Measurements from ENCODE around the gene LRCH1.
A peak's percentile ranks its signal among the peaks of the same experiment; 100 is the strongest.

The LRCH1 gene

DNA sequence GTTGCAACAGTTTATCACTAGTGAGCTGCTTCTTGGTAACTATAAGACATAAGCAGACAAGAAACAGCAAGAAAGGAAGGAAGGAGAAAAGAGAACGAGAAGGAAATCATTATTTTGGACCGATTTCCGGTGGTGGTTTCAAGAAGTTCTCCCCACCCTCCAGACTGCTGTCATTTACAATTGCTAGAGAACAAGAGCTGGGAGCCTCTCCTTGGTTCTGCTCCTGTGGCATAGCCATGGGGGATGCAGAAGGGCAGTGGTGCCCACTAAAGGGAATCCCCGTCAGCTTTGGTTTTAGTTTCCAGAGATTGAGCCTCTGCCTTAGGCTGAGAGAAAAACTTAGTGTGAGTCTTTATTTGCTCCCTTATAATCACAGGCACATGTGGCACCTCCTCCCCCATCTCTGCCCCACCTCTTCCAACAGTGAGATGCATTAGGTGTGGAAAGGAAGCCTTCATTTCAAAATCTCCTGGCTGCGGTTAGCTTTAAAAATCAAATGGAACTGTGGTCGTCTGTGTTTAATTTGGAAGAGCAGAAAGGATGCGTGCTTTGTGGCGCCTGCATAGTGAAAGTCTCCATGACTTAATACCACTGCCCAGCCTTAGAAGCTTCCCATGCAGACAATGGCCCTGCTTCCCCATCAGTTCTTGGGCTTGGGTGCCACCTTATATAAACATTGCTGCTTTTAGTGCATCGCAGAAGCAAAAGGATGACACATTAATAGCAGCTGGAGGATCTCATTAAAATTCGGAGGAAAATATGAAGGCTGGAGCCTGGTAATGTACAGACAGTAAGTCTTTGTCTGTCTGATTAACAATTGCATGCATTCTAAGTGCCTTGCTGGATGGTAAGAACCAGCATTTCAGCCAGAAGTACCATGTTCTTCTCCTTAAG, 25.0 kb downstream of the LRCH1 start:
- intact Hi-C loops (cut with DNase I) = no loop called here
- no peak for DNase-seq

DNA sequence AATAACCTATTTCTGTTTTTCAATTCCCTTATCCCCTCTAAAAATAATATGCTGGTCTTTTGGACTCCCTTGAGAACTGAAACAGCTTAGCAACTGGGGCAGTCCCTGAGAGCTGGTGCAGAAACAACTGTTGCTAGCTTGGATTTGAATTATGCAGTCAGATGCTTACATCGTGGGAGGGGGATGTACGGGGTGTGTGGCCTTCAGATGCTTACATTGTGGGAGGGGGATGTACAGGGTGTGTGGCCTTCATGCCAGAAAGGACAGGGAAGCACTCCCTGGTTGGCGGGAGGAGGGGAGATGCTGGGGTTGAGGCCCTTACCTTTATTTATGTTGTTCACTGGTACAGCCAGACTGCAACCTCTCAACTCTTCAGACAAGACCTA, 25.6 kb downstream of the LRCH1 start:
- intact Hi-C loops (cut with DNase I) = no loop called here
- no peak for DNase-seq

DNA sequence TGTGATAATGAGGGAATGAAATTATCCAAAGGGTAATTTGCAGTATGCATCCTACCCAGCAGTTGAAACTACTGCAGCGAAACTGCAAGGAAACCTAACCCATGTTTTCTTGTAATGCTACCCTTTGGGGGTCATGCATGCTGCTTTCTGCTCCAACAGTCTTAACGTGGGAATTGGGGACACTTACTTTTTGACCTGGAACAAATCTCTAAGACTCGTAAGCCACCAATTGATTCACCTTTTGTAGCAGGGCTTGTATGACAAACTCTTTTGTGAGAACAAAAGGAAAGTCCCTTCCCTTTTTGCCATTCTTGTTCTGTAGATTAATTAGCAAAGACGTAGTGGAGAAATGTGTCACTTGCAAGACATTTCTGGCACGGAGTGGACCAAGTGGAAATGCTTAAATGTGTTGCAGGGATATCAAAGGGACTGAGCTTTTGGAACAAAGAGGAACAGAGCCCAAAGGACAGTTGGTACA, 27.4 kb downstream of the LRCH1 start:
- DNase-seq = no peak
- intact Hi-C loops (cut with DNase I) = no loop called here

DNA sequence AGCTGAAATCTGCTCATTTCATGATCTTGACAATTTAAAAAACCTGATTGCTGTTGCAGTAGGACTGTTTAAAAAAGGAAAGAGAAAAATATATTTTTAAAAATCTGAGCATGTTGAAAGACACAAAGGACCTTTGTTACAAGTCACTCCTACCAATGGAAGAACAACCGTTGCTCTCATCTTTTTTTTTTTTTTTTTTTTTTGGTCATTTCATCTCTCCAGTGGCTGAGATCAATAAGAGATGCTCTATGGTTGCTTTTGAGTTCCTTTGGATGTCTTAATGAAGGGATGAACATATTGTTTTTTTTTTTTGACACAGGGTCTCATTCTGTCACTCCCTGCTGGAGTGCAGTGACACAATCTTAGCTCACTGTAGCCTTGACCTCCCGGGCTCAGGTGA, 29.2 kb downstream of the LRCH1 start:
- intact Hi-C loops (cut with DNase I) = no loop called here
- DNase-seq = no peak

DNA sequence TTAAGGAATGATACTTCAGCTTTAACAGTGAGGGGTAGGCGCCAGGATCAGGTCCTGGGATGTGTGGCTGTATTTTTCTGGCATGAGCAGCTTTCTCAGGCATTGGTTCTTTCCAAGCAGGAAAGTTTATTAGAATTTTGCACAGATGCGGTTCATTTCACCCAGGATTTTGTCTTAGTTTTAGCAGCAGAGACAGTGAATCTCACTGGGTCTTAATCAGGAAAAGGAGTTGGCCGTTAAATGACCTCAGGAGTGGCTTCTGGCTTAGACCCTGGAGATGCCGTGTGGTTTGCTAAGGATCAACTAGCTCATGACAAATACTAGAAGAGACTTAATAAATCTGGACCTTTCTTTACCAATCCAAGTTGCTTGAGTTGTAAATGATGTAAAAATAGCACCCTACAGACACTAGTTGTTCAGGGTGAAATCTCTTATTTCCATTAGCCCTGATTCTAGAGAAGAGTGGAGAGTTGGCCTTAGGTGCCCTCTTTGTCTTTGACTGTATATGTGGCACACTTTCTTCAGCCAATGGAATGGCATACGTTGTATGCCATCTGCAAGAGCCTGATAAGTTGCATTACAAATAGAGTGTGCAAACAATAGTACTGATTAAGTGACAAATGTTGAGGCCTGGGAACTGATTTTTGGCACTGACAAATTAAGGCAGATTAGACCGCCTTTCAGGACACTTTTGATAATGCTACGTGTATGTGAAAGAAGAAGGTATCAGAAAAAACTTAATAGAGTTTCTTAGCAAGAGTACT, 34.0 kb downstream of the LRCH1 start:
- intact Hi-C loops (cut with DNase I) = no loop called here
- no peak for DNase-seq

DNA sequence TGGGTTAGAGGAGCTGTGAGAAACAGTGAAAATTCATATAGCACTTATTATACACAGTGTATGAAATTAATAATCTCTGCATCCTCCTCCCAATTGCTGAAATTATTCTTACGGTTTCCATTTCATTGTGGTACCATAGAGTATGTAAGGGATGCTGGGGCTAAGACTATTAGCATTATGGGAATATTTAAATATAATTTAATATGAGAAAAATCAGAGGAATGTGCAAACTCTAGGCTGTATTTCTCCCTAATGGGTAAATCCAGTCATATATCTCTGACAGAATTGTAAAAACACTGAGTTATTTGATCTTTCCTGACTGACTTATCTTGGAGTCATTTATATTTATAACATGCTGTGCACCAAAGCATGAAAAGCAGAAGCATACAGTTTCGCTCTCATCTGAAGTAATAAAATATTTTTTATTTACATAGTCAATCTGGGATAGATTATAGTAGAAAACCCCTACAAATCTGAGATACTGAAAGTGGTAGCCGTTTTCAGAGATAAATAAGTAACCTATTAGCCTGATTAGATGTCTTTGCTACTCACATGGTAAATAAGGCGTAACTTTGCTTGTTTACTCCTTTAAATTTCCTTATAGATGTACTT, 34.9 kb downstream of the LRCH1 start:
- intact Hi-C loops (cut with DNase I) = no loop called here
- DNase-seq = no peak

DNA sequence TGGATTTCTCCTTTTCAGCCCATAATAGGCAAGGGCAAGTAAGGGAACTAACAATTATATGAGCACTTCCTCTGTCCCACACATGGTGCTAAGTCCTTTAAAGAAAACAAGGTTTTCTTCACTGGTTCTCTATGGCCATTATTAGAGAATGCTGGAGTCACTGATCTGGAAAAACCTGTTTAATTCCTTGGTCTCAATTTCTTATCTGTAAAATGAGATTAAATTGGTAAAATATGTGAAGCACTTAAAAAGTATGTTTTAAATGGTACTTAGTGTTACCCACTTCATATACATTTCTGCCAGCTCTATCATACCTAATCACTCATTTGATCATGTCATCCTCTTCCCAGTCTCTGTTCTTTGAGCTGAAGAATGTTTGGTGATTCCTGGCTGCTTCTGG, 39.4 kb downstream of the LRCH1 start:
- intact Hi-C loops (cut with DNase I) = no loop called here
- no peak for DNase-seq

DNA sequence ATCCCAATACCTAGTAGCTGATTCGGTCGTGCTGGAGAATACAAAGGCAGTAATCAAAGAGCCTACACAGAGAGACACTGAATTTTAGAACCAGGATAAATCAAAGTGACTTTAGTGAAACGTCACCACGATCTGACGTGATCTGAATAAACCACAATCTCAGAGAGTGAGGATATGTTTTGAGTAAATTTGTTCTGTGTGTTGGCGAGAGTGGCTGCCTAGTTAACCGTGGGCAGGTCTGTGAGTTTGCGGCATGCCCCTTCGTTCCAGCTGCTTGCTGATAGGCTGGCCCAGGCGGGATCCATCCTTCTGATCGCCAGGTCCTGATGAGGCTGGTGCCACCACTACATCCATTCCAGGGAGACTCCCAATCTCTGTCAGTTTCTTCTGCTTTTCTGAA, 40.4 kb downstream of the LRCH1 start:
- peak in 1 of 10 donors; percentile 82 for DNase-seq
- intact Hi-C loops (cut with DNase I) = no loop called here

DNA sequence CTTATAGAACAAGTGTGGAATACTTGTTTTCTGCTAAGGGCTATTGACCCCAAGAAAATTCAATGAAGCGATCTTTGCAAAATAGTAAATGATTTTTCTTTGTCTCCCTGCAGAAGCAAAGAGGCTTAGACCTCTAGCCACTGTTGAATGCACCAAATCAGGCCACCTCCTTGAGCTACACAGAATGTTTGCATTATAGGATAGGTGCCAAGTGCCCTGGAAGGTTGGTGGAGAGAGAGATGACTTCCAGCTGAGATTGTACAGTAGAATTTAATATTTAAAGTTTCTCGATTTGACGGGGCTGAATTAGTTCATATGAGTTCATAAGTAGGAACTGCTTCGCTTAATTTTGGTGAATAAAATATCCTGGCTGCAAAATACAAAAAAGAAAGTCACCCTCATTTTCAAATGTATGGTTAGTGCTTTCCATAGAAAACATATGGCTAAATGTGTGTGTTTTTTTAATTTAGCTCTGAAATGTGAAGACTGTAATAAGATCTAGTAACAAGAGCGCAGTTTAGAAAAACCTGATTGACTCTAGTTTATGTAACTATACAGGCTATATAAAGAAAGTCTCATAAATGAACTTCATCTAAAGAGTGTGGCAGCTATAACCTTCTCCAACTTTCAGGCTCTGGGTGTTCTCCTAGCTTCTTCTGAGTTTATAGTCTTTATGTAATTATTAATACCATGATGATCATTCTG, 41.6 kb downstream of the LRCH1 start:
- no peak for DNase-seq
- intact Hi-C loops (cut with DNase I) = no loop called here

DNA sequence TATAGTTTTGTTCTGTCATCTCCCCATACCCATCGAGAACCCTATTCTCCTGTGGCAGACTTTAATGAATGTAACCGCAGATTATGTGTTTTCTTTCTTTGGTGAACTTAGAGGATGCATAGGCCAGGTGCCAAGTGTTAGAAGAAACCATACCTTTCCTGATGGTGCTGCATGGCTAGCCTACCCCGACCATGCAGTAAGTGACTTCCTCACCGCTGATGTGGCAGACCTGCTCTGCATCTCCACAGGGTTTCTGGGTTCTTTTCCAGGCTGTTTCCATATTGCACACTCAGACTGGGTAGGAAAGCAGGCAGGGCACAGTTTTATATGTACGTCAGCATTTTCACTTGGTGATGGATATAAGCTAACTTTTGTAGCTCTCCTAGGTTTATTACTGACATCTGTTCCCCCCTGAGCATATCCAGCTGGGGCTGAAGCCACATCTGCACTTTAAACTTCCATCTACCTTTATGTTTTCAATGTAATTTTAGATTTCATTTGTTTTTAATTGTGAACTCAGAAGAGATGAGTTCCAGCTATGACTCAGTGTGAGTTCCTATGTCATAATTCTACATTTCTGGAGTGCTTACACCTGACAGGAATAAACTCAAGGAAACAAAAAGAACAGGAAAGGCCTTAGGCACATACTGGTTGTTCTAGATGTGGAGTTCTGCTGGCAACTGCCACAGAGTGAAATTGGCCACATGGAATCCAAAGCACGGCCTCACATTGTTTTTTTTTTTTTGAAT, 42.3 kb downstream of the LRCH1 start:
- intact Hi-C loops (cut with DNase I) = no loop called here
- no peak for DNase-seq

DNA sequence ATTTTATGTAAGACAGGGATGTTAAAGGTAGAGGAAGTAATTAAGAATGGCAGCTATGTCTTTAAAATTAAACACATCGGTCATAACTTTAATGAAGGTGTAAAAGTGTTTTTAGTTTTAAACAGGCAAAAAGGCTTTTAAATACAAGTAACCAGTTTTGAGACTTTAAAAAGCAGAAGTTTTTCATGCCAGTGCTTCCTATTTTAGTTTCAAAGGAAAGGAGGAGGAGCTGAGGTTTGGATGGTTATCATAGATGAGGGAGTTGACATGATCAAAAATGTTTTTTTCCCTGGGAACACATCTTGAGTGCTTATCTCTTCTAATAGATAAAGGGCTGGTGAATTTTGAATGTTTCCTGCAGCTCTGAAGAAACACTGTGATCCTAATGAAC, 42.9 kb downstream of the LRCH1 start:
- intact Hi-C loops (cut with DNase I) = no loop called here

DNA sequence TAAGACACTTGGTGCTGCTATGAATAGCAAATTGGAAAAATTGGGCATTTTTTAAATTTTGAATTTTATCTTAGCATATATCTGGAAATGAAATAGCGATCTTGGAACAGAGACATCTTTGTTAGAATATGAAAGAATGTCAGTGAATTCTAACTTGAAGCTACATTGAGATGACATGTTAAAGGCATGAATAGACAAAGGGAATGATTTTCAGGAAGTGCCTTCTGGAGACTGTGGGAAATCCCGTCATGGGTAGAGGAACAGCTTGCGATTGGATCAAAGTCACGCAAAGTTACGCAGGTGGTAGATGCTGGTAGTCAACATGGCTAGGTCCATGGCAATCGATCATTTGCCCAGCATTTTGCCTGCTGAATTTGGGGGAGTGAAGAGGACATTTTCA, 43.5 kb downstream of the LRCH1 start:
- intact Hi-C loops (cut with DNase I) = no loop called here
- DNase-seq = no peak

More for the DNA sequence above, 42.9 kb downstream of the LRCH1 start:
- no peak for DNase-seq

DNA sequence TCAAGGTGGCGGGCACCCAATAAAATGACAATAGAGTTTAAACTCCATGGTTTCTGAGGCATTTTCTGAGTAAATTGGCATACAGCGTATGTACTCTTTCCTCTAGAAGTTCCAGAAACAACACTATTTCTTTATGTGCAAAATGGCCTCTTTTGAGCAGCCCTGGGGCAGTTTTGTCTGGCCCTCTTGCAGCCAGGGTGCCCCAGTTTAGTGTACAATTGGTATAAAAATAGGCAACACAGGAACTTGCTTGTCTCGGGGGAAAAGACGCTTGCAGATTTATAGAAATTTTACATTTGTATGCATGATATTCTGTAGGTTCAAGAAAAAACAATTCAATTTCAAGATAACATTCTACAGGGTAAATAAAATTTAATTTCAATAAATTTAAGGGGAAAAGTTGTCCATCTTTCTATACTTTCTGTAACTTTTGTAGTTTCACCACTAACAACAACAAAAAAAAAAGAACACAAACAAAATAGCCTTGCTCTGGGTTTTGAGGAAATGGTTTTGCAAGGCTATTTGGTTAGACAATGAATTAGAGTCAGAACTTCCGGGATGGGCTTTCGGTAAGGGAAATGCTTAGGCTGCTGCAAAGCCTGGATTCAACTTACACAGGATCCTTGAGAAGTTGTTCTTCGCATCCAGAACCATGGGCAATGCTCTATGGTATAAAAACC, 45.3 kb downstream of the LRCH1 start:
- no peak for DNase-seq
- intact Hi-C loops (cut with DNase I) = no loop called here

DNA sequence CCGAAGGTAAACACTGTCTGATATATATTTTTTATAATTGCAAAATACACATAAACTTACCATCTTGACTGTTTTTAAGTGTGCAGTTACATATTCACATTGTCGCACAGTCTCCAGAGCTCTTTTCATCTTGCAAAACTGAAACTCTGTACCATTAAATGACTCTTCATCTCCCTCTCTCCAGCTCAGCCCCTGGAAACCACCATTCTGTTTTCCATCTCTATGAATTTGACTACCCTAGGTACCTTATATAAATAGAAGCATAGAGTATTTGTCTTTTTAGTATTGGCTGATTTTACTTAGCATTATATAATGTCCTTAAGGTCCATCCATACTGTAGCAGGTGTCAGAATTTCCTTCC, 45.8 kb downstream of the LRCH1 start:
- no peak for DNase-seq
- intact Hi-C loops (cut with DNase I) = no loop called here

DNA sequence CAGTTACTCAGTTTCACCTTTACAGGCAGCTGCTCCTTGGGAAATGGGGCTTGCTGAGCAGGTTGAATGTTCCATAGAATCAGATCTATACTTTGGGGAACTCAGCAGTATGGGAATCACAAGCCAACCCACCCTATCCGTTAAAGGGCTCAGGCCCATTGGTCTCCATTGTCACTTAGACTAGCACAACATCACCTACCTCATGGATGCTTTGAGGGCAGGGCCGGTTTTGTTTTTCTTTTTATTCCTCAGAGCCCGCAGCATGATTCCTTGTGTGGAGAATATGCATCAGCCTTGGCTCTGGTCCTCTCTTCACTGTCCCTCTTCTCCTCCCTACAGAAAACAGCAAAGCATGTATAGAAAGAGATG, 48.0 kb downstream of the LRCH1 start:
- intact Hi-C loops (cut with DNase I) = no loop called here

DNA sequence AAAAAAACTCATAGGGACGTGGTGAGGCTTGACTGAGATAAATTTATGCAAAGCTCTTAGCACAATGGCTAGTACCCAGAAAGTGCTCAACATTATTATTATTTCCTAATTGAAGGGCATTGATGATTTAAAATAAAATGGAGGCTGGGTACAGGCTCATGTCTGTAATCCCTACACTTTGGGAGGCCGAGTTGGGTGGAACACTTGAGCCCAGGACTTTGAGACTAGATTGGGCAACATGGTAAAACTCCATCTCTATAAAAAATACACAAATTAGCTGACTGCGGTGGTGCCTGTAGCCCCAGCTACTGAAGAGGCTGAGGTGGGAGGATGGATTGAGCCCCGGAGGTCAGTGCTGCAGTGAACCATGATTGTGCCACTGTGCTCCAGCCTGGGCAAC, 49.6 kb downstream of the LRCH1 start:
- intact Hi-C loops (cut with DNase I) = no loop called here
- DNase-seq = no peak

More for the DNA sequence above, 48.0 kb downstream of the LRCH1 start:
- DNase-seq = no peak

DNA sequence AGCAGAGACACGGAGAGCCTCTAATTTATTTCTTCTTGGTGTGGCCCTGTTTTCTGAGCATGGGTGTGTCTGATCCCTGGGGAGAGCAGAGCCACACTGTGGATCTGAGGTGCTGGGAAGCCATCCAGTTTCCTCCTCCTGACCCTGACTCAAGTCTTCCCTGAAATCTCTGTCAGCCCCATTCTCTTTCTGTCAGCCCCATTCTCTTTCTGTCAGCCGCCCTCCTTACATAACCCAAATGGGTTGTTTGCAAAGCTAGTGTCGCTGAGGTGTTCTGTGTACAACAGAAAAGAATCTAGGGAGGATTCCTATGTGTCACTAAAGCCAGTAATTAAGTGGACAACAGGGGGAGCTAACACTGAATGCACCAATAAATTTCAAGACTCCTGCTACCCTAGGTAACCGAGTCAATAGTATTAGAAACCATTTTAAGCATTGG, 50.2 kb downstream of the LRCH1 start:
- intact Hi-C loops (cut with DNase I) = no loop called here
- no peak for DNase-seq

DNA sequence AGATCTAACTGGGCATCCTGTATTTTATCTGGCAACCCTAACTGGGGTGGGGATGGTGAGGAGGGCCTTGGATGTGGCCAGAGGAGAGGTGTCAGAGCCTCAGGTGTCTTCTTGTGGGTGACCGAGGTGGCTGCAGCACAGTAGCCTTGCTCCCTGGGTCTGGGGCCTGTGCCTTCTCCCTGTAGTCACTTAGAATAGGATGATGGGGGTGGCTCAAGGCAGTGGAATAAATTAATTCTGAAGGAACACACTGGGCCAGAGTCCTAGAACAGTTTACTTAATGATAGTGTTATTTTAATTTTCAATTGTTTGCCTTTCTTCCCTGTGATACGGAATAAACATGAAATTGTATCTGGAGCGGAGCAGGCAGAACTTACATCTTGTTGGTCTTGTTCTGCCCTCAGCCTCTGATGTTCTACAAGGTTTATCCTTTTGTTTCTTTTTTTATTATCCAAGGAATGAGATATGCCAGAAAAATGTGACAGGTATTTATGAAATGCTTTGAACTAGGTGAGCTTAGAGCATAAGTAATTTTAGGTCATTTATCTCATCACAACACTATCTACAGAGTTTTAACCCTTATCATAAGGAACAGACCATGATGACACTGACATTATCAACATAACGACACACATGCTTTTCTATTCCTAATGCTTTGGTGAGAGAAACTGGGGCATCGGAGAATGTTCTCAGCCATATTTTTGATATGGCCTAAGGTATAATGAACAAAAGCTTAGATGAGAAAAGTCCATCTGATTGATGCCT, 51.4 kb downstream of the LRCH1 start:
- DNase-seq = no peak
- intact Hi-C loops (cut with DNase I) = no loop called here
